HG03575 (cell line): ENCODE measurements around the gene CUL9.

Source experiments
- ATAC-seq: cut with Tn5 transposase; IDR thresholded peaks from one replicate; pipeline ENCODE4 v1.9.1; 2021; ENCODE audit not compliant: unreplicated experiment, insufficient number of reproducible peaks, low FRiP score; ENCODE audit errors: extremely low read depth

Gene CUL9

DNA sequence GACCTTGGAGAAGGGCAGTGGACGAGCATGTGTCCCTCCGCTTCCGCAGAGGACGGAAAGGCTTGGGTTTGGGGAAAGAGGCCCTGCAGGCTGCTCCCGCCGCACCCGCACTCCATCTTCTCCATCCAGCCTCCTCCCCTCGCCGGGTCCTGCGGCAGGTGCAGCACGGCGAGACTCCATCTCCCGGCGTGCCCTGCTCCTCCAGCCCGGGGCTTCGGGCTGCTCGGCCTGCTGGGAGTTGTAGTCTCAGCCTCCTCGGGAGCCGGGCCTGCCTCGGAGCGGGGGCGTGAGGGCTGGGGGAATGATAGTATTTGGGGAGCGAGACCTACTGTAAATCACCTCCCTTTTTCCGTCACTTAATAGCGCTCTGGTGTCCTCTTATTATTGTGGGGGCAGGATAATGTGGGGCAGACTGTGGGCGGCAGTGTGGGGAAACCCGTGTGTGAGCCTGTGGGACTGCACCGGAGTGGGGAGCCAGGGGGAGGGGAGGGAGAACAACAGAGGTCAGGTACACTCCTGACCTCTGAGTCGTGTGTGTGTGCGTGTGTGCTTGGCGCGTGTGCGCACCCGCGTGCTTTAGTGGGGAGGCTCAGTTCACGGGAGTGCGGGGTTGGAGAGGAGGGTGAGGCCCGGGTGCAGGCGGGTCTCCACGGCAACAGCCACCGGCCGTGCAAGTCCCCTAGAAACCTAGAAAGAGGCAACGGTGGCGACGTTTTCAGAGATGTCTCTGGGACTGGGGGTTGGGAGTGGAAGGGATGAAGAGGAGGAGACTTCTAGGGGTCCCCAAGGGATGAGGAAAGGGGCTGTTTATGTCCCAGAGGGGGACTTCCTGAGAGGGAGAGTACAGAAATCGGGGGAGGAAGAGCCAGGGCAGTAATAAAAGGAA lies 65.4 kb downstream of the CUL9 start:
- no peak for ATAC-seq

DNA sequence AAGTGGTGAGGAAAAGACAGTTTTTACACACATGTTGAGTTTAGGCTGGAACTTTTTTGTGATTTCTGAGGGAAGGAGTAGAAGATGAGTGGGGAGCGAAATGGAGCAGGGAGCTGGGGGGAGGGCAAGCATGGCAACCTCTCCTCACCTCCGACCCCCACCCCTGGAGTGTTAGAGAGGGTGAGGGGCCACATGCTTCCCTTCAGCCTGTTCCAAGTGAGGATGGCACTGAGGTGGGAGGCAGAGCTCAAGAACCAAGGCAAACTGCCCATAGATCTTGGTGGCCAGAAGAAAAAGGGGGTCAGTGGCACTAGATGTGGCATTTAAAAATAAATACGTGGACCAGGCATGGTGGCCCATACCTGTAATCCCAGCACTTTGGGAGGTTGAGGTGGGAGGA lies 66.1 kb downstream of the CUL9 start:
- no peak for ATAC-seq

DNA sequence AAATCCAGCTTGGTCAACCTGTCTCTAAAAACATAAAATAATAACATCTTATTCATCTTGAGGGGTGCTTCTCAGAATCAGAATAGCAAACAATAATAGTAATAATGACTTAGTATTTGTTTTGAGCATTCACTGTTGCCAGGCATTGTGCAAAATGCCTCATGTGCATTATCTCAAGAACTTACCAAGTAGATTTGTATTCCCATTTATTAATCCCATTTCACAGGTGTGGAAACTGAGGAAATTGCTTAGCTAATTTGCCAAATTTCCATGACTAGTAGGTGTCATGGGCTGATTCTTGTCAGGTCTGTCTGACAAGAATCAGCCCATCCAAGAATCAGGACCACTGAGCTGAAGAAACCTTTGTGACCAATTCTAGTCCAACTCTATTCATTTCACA lies 66.8 kb downstream of the CUL9 start:
- ATAC-seq = no peak

DNA sequence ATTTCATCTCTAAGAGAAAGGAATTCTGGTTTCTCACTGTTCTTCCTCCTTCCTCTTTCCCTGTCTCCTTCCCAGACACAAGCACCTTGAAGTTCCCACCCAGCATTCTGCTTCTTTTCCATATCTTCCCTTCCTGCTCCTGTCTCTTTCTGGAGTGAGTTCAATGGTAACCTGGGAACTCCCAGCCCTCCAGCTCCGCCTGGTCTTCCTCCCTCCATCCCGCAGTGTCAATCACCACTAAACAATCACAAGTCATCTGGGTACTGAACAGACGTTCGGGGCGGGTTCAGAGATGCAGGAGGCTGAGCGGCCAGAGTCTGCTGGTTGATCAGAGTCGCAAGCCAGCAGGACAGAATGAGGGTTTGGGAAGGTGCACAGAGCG lies 69.0 kb downstream of the CUL9 start:
- no peak for ATAC-seq

DNA sequence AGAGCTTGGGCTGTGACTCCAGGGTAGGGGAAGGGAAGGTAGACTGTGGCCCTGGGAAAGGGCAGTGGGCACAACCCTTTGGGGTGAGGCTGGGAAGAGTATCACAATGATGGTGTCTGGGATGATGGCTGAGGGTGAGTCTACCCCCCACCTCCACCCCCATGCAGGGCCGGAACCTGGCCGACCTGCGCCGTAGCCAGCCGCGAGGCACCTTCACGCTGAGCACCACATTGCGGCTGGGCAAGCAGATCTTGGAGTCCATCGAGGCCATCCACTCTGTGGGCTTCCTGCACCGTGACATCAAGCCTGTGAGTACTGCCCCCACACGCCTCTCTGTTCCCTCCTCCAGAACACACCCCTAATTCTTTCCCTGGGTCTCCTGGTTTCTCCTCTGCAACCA lies 71.4 kb downstream of the CUL9 start:
- no peak for ATAC-seq

DNA sequence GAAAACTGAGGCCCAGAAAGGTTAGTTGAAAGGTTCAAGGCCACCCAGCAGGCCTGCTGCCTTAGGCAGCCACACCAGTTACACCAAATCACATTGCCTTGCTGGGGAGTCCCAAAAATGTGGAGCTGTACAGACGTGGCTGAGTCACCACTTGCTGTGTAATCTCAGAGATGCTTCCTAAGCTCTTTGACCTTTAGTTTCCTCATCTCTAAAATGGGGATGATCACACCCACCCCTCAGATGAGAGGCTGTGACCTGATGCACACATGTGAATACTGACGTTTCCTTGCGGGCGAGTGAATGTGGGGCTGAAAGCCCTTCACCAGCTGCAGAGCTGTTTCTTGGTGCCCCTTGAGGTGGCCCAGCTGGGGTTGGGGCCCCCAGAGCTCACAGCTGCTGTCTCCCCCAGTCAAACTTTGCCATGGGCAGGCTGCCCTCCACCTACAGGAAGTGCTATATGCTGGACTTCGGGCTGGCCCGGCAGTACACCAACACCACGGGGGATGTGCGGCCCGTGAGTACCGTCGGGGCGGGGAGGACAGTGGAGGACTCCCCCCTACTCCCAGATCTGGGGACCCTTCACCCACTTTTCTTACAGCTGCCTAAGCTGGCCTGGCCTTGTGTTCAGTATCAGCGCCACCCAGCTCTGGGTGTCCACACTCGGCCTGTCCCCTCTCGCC lies 72.3 kb downstream of the CUL9 start:
- ATAC-seq = no peak

DNA sequence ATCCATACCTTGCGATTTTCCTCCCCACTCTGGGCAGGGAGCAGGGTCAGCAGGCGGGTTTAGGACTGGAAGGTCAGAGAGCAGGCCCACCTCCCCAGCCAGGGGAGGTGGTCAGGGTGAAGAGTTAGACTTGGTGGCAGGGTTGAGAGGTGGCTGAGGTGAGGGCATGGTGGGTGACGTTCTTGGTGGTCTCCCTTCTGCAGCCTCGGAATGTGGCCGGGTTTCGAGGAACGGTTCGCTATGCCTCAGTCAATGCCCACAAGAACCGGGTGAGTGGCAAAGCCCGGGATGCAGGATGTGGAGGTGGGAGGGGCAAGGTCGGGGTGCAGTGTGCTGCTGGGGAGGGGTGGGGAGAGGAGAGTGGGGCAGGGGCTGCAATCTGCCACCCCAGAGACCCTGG lies 72.8 kb downstream of the CUL9 start:
- ATAC-seq = no peak

DNA sequence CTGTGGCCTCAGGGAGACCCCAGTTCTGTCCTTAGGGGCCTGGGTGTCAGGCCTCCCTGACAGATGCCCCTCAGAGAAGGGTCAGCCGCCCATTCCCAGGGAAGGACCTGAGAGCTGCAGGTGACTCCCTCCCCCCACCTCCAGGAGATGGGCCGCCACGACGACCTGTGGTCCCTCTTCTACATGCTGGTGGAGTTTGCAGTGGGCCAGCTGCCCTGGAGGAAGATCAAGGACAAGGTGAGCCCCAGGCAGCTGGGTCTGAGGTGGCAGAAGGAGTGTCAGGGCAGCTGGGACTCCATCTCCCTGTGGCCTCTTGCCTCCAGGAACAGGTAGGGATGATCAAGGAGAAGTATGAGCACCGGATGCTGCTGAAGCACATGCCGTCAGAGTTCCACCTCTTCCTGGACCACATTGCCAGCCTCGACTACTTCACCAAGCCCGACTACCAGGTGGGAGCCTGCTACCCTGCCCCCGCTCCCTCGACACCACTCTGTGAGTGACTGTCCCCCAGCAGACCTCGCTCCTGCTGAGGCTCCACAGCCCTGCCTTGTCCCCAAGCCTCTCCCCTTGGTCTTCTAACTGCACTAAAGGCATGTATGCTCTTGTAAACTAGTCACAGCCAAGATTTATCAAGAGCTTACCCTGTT lies 73.5 kb downstream of the CUL9 start:
- no peak for ATAC-seq

DNA sequence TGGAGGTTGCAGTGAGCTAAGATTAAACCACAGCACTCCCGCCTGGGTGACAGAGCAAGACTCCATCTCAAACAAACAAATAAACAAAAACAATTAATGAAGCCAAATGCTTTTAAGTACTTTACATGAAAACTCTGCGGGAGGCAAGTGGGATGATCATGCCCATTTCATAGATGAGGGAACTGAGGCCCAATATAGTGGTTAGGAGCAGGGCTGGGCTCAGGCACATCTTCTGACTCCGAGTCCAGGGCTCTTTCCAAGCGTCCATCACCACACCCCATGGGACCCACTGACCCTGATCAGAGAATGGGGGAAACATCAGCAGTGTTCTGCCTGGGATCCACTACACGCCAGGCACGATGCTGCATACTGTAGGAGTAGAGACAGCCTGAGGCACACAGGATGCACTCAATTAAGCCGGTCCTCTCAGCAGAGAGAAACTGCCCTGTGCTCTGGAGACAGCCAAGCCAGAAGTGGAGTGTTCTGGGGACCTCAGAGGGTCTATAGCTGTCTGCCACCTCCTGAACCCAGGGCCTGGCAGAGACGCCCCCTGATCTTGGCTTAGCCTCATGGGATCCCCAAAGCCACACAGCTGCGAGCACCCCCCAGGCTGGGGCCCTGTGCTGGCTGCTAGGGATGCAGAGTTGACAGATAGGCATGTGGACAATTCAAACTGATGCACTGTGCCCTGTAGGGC lies 74.8 kb downstream of the CUL9 start:
- ATAC-seq = no peak

DNA sequence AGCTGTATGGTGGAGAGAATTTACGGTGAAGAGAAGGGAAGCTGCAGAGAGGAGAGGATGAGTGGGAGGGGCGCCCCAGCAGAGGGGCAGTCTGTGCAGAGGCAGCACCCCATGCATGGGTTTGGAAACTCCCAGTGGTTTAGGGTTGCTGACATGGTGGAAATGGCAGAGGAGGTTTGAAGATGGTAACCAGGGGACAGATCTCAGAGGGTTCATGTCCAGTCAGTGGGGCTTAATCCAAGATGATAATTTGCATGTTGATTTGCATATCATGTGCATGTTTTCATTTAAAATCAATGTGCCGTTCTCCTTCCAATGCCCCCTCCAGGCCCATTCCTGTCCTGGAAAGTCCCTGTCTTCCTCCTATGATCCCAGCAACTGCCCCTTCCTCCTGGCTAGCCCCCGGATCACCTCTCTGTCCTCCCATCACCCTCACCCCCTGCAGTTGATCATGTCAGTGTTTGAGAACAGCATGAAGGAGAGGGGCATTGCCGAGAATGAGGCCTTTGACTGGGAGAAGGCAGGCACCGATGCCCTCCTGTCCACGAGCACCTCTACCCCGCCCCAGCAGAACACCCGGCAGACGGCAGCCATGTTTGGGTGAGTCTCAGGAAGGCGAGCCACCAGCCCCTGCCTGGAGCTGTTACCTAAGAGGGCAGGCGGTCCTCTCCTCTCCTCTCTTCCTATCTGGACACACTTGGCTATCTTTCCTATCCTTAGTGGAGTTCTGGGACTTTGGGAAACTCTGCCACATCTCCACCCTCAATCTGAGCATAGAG lies 75.6 kb downstream of the CUL9 start:
- no peak for ATAC-seq

DNA sequence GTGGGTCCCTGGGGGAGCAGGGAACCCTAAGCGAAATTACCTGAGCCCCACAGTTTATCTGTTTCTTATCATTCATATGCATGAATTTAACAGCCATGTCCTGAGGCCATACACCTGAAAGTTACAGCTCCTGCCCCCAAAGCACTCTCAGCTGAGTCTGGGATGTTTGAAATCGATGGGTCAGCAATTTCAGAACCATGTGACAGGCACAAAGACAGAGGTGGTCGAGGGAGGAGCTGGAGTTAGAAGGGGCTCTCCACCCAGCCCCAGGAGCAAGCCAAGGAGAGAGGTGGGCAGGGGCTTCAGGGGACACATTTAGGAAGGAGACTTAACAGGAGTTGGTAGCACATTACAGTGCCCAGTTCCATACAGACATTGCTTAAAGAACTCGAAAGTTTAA lies 76.2 kb downstream of the CUL9 start:
- ATAC-seq = no peak

DNA sequence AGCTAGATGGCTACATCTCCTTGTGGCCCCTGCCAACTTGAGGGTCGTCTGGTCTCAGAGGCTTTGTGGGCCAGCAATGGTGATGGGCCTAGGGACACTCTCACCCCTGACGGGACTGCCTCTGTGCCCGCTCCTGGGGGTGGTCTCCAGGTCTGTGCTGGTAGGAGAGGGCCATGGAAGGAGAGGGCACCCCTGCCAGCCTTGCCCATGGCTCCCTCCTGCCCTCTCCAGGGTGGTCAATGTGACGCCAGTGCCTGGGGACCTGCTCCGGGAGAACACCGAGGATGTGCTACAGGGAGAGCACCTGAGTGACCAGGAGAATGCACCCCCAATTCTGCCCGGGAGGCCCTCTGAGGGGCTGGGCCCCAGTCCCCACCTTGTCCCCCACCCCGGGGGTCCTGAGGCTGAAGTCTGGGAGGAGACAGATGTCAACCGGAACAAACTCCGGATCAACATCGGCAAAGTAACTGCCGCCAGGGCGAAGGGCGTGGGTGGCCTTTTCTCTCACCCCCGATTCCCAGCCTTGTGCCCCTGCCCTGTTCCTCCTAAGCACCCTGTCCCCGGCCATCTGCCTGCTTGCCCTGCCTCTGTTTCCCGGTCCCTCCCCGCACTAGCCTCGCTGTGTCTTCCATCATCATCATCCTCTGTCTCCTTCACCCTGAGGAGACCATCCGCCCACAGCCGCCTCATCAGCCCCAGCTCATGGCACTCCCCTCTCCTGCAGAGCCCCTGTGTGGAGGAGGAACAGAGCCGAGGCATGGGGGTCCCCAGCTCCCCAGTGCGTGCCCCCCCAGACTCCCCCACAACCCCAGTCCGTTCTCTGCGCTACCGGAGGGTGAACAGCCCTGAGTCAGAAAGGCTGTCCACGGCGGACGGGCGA lies 77.1 kb downstream of the CUL9 start:
- no peak for ATAC-seq

DNA sequence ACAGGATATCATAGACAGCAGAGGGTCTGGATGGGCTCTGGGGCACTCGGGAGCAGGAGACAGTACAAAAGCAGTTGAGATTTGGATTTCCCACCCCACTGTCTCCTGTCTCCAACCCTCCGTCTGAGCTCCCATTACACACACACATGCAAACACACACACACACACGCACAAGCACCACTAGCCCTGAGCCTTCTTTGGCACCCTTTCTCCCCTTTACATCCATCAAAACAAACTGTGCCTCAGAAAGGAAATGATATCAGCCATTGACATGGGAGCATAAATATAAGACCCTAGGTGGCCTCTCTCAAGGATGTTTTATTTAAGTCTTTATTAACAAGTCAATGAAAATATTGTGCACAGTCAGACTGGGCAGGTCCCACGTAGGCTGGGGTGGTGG lies 78.8 kb downstream of the CUL9 start:
- ATAC-seq = no peak

DNA sequence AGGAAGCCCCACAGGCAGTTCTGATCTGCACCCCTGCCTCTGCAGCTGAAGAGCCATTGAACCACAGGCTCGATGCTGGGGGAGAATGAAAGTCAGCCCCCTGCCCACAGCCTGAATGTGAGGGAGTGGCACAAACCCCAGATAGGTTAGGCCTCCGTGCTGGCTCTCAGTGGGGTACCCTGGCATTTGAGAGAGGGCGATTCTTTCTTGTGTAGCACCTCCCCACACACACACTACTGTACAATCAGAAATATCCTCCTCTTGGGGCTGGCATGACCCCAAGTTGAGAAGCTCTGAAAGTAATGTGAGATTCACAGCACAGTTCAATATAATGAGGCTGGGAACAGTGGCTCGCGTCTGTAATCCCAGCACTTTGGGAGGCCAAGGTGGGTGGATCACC lies 79.2 kb downstream of the CUL9 start:
- no peak for ATAC-seq

DNA sequence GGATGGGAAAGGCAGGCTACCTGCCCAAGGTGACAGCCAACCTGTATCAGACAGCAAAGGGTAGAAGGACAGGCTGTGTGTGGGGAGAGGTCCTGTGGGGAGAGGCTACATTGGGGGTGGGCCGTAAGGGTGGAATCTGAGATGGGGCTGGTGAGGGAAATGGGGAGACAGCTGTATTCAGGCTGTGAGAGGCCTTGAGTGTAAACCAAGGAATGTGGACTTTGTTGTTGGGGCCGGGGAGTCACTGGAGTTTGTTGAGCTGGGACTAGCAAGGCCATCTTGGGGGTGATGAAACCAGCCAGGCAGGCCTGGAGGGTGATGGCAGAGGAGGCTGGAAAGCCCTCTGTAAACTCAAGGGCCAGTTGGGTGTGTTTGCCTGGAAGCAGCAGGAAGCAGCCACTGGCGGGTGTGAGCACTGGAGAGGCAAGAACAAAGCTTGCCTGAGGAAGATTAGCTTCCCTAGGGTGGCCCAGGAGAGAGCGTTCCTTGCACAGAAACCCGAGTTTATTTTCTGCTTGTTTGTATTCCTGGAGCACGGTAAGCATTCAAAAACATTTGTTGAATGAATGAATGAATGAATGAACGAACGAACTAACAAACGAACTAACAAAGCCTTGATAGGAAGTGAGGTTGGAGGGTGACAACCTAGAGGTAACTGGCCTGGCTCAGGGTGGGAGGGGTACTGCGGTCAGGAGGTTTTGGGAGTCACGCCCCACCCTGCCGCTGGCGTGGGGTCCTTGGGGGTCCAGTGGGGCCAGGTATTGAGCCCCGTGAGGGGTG lies 80.2 kb downstream of the CUL9 start:
- no peak for ATAC-seq

DNA sequence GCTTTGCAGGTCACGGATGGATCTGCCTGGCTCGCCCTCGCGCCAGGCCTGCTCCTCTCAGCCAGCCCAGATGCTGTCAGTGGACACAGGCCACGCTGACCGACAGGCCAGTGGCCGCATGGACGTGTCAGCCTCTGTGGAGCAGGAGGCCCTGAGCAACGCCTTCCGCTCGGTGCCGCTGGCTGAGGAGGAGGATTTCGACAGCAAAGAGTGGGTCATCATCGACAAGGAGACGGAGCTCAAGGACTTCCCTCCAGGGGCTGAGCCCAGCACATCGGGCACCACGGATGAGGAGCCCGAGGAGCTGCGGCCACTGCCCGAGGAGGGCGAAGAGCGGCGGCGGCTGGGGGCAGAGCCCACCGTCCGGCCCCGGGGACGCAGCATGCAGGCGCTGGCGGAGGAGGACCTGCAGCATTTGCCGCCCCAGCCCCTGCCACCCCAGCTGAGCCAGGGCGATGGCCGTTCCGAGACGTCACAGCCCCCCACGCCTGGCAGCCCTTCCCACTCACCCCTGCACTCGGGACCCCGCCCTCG lies 80.9 kb downstream of the CUL9 start:
- no peak for ATAC-seq
